NCI-H2171 (cell line): ENCODE measurements around the gene DIP2A.

ENCODE experiments used
- DNase-seq: peaks from one replicate; lab custom pipeline; 2025; lab: John Stamatoyannopoulos, UW

The DIP2A gene

DNA sequence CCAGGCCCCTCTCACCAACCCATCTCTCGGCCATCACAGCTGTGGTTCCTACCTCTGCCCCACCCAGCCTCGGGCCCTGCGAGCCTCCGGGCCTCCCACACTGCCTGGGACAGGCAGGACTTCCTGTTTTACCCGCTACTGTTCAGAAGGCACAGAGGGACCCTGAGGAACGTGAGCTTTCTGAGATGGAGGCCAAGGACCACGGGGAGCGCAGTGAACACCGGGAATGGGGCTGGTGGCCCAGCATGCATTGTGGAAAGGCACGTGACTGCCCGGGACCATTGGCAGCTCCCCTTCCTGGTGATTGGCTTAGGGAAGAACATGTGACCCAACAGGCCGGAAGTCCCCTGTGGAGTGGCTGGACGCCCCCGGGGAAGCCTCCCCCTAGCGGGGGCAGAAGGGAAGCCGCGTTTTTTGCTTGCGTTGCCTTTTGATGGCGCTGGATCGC lies 139.2 kb downstream of the DIP2A start:
- no peak for DNase-seq

- DNase-seq: no peak
These were observed 140.2 kb downstream of the DIP2A start for GRCh38 chr21:46598581-46599572.

DNA sequence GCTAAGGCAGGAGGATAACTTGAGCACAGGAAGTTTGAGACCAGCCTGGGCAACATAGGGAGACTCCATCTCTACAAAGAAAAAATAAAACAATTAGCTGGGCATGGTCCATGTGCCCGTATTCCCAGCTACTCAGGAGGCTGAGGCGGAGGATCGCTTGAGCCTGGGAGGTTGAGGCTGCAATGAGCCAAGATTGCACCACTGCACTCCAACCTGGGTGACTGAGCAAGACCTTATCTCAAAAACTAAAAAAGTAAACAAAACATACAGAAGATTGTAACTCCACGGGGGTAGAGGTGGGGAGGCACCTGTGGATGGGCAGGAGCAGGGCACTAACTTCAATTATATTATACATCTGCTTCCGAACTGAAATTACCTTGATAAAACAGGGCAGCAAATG lies 141.6 kb downstream of the DIP2A start:
- no peak for DNase-seq

- no peak for DNase-seq
These were observed 142.3 kb downstream of the DIP2A start for GRCh38 chr21:46600978-46601377.

GRCh38 chr21:46603228-46603627 lies 144.5 kb downstream of the DIP2A start:
- no peak for DNase-seq

- no peak for DNase-seq
These were observed 145.8 kb downstream of the DIP2A start for GRCh38 chr21:46604329-46604974.

GRCh38 chr21:46604975-46605766 lies 146.5 kb downstream of the DIP2A start, which contains the start of gene S100B:
Gene S100B, minus strand, starts transcription at chr21:46605082. Its CDS starts 2,667 bp downstream, at chr21:46602415.
- DNase-seq: no peak

DNA sequence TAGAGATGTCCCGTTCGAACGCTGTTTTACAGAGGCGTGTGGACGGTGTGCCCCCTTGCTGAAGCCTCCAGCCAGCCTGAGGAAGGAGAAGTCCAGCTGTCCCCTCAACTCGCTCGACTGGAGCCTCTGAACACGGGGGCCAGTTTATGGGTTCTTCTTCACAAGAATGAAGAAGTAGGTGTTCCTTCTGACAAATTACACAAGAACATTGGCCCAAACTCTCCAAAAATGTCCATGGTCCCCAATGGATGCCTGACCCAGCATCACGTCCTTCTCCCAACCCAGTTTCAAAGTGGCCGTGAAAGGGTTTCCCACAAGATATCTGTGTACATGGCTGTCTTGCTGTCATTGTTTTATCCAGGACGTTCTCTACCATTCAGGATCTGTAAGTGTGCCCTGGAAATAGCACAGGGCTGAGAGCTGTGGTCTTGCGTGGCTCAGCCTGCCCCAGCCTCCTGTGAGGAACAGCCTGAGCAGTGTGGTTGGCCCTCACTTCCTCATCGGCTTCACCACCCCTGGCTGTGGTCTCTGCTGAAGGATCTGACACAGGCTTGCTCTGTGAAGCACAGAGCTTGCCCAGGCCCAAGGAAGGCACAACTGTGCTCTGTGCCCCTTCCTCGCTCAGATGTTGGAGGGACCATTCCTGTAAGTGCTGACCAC lies 147.2 kb downstream of the DIP2A start:
- DNase-seq: no peak

DNA sequence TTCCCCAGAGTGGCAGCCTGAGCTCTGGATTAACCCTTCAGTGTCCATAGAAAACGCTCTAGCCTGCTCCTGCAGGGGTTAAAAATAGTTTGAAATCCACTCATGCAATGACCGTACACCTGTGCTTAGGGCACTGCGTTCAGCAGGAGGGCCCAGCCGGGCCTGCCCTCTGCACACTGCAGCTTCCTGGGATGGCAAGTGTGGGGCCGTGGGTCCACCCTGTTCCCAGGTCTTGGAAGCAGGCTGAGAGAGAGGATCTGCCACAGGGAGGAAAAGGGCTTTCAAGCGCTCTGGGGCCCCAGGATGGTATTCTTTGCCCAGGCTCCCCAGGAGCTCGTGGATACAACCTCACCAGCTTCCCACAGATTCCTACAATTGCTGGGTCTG lies 147.7 kb downstream of the DIP2A start:
- DNase-seq: no peak

DNA sequence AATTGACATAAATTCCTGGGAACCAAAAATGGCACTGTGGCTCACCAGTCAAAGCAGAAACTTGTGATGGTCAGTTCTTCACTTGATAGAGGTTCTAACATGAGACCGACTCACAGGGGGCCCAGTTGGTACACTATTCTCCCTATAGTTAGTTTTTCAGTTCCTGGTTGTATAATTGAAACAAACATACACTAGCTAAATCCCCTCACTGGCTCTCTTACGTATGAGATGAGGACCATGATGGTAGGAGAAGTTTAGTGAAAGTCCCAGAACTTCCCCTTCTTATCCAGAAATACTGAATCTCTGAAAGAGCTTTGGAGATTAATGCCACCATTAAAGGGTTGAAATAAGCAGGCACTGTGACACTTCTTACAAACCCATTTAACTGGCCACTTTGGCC lies 148.9 kb downstream of the DIP2A start:
- DNase-seq: no peak

GRCh38 chr21:46608672-46609111 lies 150.0 kb downstream of the DIP2A start:
- DNase-seq: no peak

DNA sequence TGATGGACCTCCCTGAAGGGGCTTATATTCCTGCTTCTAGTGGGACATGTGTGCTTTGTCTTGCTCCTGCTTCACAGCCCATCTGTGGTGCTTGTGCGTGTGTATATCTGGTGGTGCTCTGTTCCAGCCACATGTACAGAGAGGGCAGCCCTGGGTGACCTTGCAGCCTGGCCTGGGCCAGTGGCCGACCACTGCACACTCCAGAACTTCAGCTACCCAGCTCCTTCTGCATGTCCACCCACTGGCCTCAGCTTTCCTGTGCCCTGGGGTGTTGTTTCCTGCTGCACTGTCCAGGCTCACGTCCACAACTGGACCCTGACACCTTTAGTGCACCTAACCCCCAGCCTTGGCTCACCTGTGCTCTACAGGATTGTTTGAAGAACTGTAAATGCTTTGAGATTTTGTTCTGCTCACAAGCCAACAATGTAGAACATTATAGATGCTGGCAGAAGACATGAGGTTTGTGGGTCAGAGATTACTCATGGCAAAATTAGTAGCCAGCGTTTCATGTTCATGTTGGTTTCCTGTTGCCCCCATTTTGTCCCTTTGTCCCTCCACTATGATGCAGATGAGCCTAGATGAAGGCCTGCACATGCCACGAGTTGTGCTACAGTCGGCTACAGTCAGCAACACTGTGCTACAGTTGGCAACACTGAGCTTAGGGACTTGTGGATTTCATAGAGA lies 151.5 kb downstream of the DIP2A start:
- DNase-seq: no peak

DNA sequence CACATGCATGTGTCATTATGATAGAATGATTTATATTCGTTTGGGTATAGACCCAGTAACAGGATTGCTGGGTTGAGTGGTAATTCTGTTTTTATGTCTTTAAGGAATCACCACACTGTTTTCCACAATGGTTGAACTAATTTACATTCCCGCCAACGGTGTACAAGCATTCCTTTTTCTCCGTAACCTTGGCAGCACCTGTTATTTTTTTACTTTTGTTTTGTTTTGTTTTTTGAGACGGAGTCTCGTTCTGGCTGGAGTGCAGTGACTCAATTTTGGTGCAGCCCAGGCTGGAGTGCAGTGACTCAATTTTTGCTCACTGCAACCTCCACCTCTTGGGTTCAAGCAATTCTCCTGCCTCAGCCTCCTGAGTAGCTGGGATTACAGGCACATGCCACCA lies 154.7 kb downstream of the DIP2A start:
- DNase-seq: no peak

DNA sequence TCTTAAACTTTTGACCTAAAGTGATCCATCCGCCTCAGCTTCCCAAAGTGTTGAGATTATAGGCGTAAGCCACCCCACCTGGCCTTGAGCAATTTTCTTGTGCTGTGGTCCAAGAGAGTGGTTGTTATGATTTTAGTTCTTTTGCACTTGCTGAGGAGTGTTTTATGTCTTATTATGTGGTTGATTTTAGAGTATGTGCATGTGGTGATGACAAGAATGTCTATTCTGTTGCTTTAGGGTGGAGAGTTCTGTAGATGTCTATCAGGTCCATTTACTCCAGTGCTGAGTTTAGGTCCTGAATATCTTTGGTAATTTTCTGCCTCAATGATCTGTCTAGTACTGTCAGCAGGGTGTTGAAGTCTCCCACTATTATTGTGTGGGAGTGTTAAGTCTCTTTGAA lies 157.4 kb downstream of the DIP2A start:
- no peak for DNase-seq

GRCh38 chr21:46616656-46617055 lies 158.0 kb downstream of the DIP2A start:
- DNase-seq: no peak

GRCh38 chr21:46617267-46618051 lies 158.8 kb downstream of the DIP2A start:
- no peak for DNase-seq

GRCh38 chr21:46618738-46619379 lies 160.2 kb downstream of the DIP2A start:
- DNase-seq: no peak
